ENCODE results near the gene ASMTL. TPM values are rescaled to one million over a fixed set of nuclear protein-coding genes. Genes with fewer than 3 reads are reported as not detected.

ASMTL gene
- total RNA-seq, 1 experiment from 2014 or later = 42.7 TPM

GRCh38 chrX:1453951-1454785 lies 1.5 kb upstream of the ASMTL start:
- Histone ChIP-seq H2AFZ (no peak overlapping the region), H3K9me2 (ENCODE audit: insufficient read depth) (no peaks in the 10 kb centered on the region), H3K27ac (no peak overlapping the region), H3K36me3 (ENCODE audit: low read depth) (no peaks in the 10 kb centered on the region), H3K4me3 (no peak overlapping the region), H3F3A (ENCODE audit: insufficient read depth, low read depth) (no peaks in the 10 kb centered on the region), H3K4me1 (replicated peaks; ENCODE audit: insufficient read depth) (no peaks in the 10 kb centered on the region), H3K27me3 (ENCODE audit: insufficient read depth, low read depth) (peaks cover 20% of the 10 kb centered on the region), H4K20me1 (ENCODE audit: insufficient read depth) (no peaks in the 10 kb centered on the region), H3K79me2 (ENCODE audit: low read depth) (peaks cover 33% of the 10 kb centered on the region), H3K9me3 (ENCODE audit: insufficient read depth, low read depth) (no peaks in the 10 kb centered on the region), H3K4me2 (peak overlapping the region; percentile 28; the same call in 1 of the 2 replicates)
- DNase-seq = peak; percentile 53 to 73
- ChIA-PET POLR2A (ENCODE audit: unreplicated experiment) (no interaction called here), CTCF (no interaction called here)
- BruUV-seq (replicated peaks) = no TSS peak
- no peak for TF ChIP-seq EZH2 (IDR thresholded peaks at IDR 0.05; ENCODE audit: low read depth)
- TF ChIP-seq CTCF (conservative IDR thresholded peaks at IDR 0.05) = peak; percentile 92
- intact Hi-C loops (cut with micrococcal nuclease; ENCODE audit: unreplicated experiment) = loop anchor here (2.0 to 10.0 kb wide), 5 partner anchors 138 to 1241 kb away; partner anchors contain the start of genes AKAP17A and CD99

- 0 out of 2 replicates have a peak, but pooled peaks cover 3% of the 10 kb centered on the region for H3K36me3 ChIP-seq (ENCODE audit: low read depth)
- DNase-seq = peak in 1 of 2 experiments; percentile 38
- H3K4me1 ChIP-seq (replicated peaks; ENCODE audit: insufficient read depth) = no peaks in the 10 kb centered on the region
- peak overlapping the region; percentile 88; the same call in 1 of the 2 replicates for H2AFZ ChIP-seq
- peaks cover 20% of the 10 kb centered on the region for H3K27me3 ChIP-seq (ENCODE audit: insufficient read depth, low read depth)
- H3F3A ChIP-seq (ENCODE audit: insufficient read depth, low read depth) = no peaks in the 10 kb centered on the region
- H3K27ac ChIP-seq = peak overlapping the region; percentile 50; the same call in 1 of the 2 replicates
- BruUV-seq (replicated peaks) = no TSS peak
- CTCF ChIA-PET = no interaction called here
- POLR2A ChIA-PET (ENCODE audit: unreplicated experiment) = no interaction called here
- peak overlapping the region; percentile 70 for H3K4me2 ChIP-seq
- no peaks in the 10 kb centered on the region for H3K9me2 ChIP-seq (ENCODE audit: insufficient read depth)
- H3K79me2 ChIP-seq (ENCODE audit: low read depth) = peaks cover 40% of the 10 kb centered on the region
- H3K4me3 ChIP-seq = peak overlapping the region; percentile 61; the same call in 1 of the 2 replicates
- no peaks in the 10 kb centered on the region for H4K20me1 ChIP-seq (ENCODE audit: insufficient read depth)
- intact Hi-C loops (cut with micrococcal nuclease; ENCODE audit: unreplicated experiment) = loop anchor here (2.0 to 10.0 kb wide), 5 partner anchors 139 to 1241 kb away; partner anchors contain the start of genes AKAP17A and CD99
- TF ChIP-seq CTCF (conservative IDR thresholded peaks at IDR 0.05) = no peak
- TF ChIP-seq EZH2 (IDR thresholded peaks at IDR 0.05; ENCODE audit: low read depth) = no peak
- no peaks in the 10 kb centered on the region for H3K9me3 ChIP-seq (ENCODE audit: insufficient read depth, low read depth)
Observed at GRCh38 chrX:1453395-1453783, 680 bp upstream of the ASMTL start.

- Histone ChIP-seq H3K4me3 (peak overlapping the region; percentile 82), H3K4me1 (replicated peaks; ENCODE audit: insufficient read depth) (no peaks in the 10 kb centered on the region), H3K4me2 (peak overlapping the region; percentile 82), H3K9me2 (ENCODE audit: insufficient read depth) (no peaks in the 10 kb centered on the region), H3K27ac (peak overlapping the region; percentile 42; the same call in 1 of the 2 replicates), H3K36me3 (ENCODE audit: low read depth) (0 out of 2 replicates have a peak, but pooled peaks cover 8% of the 10 kb centered on the region), H3K27me3 (ENCODE audit: insufficient read depth, low read depth) (peaks cover 18% of the 10 kb centered on the region), H3K9me3 (ENCODE audit: insufficient read depth, low read depth) (no peaks in the 10 kb centered on the region), H3K79me2 (ENCODE audit: low read depth) (peaks cover 55% of the 10 kb centered on the region), H3F3A (ENCODE audit: insufficient read depth, low read depth) (no peaks in the 10 kb centered on the region), H2AFZ (no peak overlapping the region), H4K20me1 (ENCODE audit: insufficient read depth) (no peaks in the 10 kb centered on the region)
- intact Hi-C loops (cut with micrococcal nuclease; ENCODE audit: unreplicated experiment) = loop anchor here (2.0 to 10.0 kb wide), 5 partner anchors 140 to 1243 kb away; partner anchors contain the start of genes AKAP17A and CD99
- POLR2A ChIA-PET (ENCODE audit: unreplicated experiment) = no interaction called here
- DNase-seq = no peak
- CTCF ChIA-PET = no interaction called here
- no peak for TF ChIP-seq EZH2 (IDR thresholded peaks at IDR 0.05; ENCODE audit: low read depth)
- TF ChIP-seq CTCF (conservative IDR thresholded peaks at IDR 0.05) = no peak
- BruUV-seq (replicated peaks) = no TSS peak
Observed at GRCh38 chrX:1451661-1452515, 821 bp downstream of the ASMTL start.

All from PC-9 (cell line).